ENCODE results near the gene CAST.
"Not testable (repeated sequence)": the region's sequence is repeated elsewhere in the genome, so short reads cannot be mapped to it uniquely, and the experiment has no call there.

CAST gene

GRCh38 chr5:96661855-96662724 is at the start of gene CAST:
CAST (plus strand) TSS chr5:96662376; CDS start chr5:96662423, 47 bp downstream.
- DNase-seq: peak; percentile 48

- DNase-seq: peak; percentile 57
Measured at GRCh38 chr5:96614110-96614691, 48.0 kb upstream of the CAST start.

- DNase-seq: no peak
Measured at GRCh38 chr5:96615223-96615622, 47.0 kb upstream of the CAST start.

- no peak for DNase-seq
Measured at GRCh38 chr5:96616801-96617200, 45.4 kb upstream of the CAST start.

GRCh38 chr5:96618311-96619016 is 43.7 kb upstream of the CAST start:
- not testable (repeated sequence) for DNase-seq

- no peak for DNase-seq
Measured at GRCh38 chr5:96619946-96620345, 42.2 kb upstream of the CAST start.

- DNase-seq: no peak
Measured at GRCh38 chr5:96624596-96624995, 37.6 kb upstream of the CAST start.

- no peak for DNase-seq
Measured at GRCh38 chr5:96625365-96625764, 36.8 kb upstream of the CAST start.

GRCh38 chr5:96626956-96627355 is 35.2 kb upstream of the CAST start:
- DNase-seq: no peak

GRCh38 chr5:96627792-96628398 is 34.3 kb upstream of the CAST start:
- DNase-seq: no peak

- no peak for DNase-seq
Measured at GRCh38 chr5:96628406-96628805, 33.8 kb upstream of the CAST start.

GRCh38 chr5:96629774-96630173 is 32.4 kb upstream of the CAST start:
- DNase-seq: peak; percentile 10

- DNase-seq: no peak
Measured at GRCh38 chr5:96633820-96634219, 28.4 kb upstream of the CAST start.

GRCh38 chr5:96634881-96635280 is 27.3 kb upstream of the CAST start:
- no peak for DNase-seq

- no peak for DNase-seq
Measured at GRCh38 chr5:96636046-96636445, 26.1 kb upstream of the CAST start.

GRCh38 chr5:96636594-96636993 is 25.6 kb upstream of the CAST start:
- no peak for DNase-seq

- no peak for DNase-seq
Measured at GRCh38 chr5:96637196-96637595, 25.0 kb upstream of the CAST start.

GRCh38 chr5:96638561-96638960 is 23.6 kb upstream of the CAST start:
- DNase-seq: no peak

- no peak for DNase-seq
Measured at GRCh38 chr5:96640696-96641095, 21.5 kb upstream of the CAST start.

- no peak for DNase-seq
Measured at GRCh38 chr5:96641368-96642280, 20.6 kb upstream of the CAST start.

- DNase-seq: no peak
Measured at GRCh38 chr5:96642281-96642640, 19.9 kb upstream of the CAST start.

GRCh38 chr5:96645091-96645490 is 17.1 kb upstream of the CAST start:
- DNase-seq: no peak

All from SHP77 treated with DMSO at 0.1 percent for 48 hours (cell line).